ENCODE data around the gene ARHGEF12. TPM values are rescaled to one million over a fixed set of nuclear protein-coding genes. Genes with fewer than 3 reads are reported as not detected.

ARHGEF12 gene
- total RNA-seq, 1 experiment from 2014 or later, result 41.0 TPM

- intact Hi-C loops (cut with micrococcal nuclease), result loop anchor here (5.0 kb wide), 1 partner anchor 46 kb away; the partner anchor contains the start of gene ARHGEF12
- Histone ChIP-seq H2AFZ (ENCODE audit: low read length) (no peak overlapping the region), H3K9ac (ENCODE audit: low read length) (no peak overlapping the region), H3K4me2 (ENCODE audit: low read length) (no peak overlapping the region), H3K9me2 (replicated peaks; ENCODE audit: low read length) (no peaks in the 10 kb centered on the region), H3K4me3 (ENCODE audit: low read length) (no peak overlapping the region), H3K9me3 (ENCODE audit: low read length) (no peaks in the 10 kb centered on the region), H3K36me3 (ENCODE audit: low read depth, low read length) (no peaks in the 10 kb centered on the region), H3K79me2 (ENCODE audit: low read length) (peaks cover 98% of the 10 kb centered on the region), H4K20me1 (ENCODE audit: low read length) (0 out of 2 replicates have a peak, but pooled peaks cover 5% of the 10 kb centered on the region), H3F3A (ENCODE audit: low read length, unreplicated experiment) (no peaks in the 10 kb centered on the region), H3K4me1 (ENCODE audit: insufficient read depth, low read length) (peaks cover 35% of the 10 kb centered on the region), H3K27me3 (ENCODE audit: low read length) (no peaks in the 10 kb centered on the region), H3K27ac (ENCODE audit: low read length) (no peak overlapping the region)
- CTCF ChIA-PET, result no interaction called here
- ATAC-seq (no peak), DNase-seq (peak; percentile 30)
- TF ChIP-seq EZH2phosphoT487 (IDR thresholded peaks at IDR 0.05; ENCODE audit: borderline replicate concordance, low read length), result no peak
- no peak for TF ChIP-seq CTCF (conservative IDR thresholded peaks at IDR 0.05; ENCODE audit: low read depth, low read length)
- no peak for TF ChIP-seq EZH2 (IDR thresholded peaks at IDR 0.05; ENCODE audit: low read length, unreplicated experiment)
- BruUV-seq (replicated peaks), result no TSS peak
- POLR2A ChIA-PET (ENCODE audit: unreplicated experiment), result no interaction called here
Observed at GRCh38 chr11:120383518-120384155, 47.4 kb downstream of the ARHGEF12 start.

GRCh38 chr11:120384476-120384875 is 48.3 kb downstream of the ARHGEF12 start:
- H3K79me2 ChIP-seq (ENCODE audit: low read length), result peaks cover 100% of the 10 kb centered on the region
- H3K9me3 ChIP-seq (ENCODE audit: low read length), result no peaks in the 10 kb centered on the region
- no peak overlapping the region for H3K4me3 ChIP-seq (ENCODE audit: low read length)
- H3K36me3 ChIP-seq (ENCODE audit: low read depth, low read length), result no peaks in the 10 kb centered on the region
- no peaks in the 10 kb centered on the region for H3K9me2 ChIP-seq (replicated peaks; ENCODE audit: low read length)
- H3K4me1 ChIP-seq (ENCODE audit: insufficient read depth, low read length), result peaks cover 36% of the 10 kb centered on the region
- ChIA-PET POLR2A (ENCODE audit: unreplicated experiment) (no interaction called here), CTCF (no interaction called here)
- TF ChIP-seq CTCF (conservative IDR thresholded peaks at IDR 0.05; ENCODE audit: low read depth, low read length), result no peak
- no peaks in the 10 kb centered on the region for H3K27me3 ChIP-seq (ENCODE audit: low read length)
- DNase-seq (no peak), ATAC-seq (no peak)
- no peaks in the 10 kb centered on the region for H3F3A ChIP-seq (ENCODE audit: low read length, unreplicated experiment)
- H4K20me1 ChIP-seq (ENCODE audit: low read length), result 0 out of 2 replicates have a peak, but pooled peaks cover 5% of the 10 kb centered on the region
- H2AFZ ChIP-seq (ENCODE audit: low read length), result no peak overlapping the region
- no peak overlapping the region for H3K4me2 ChIP-seq (ENCODE audit: low read length)
- intact Hi-C loops (cut with micrococcal nuclease), result loop anchor here (5.0 kb wide), 1 partner anchor 47 kb away; the partner anchor contains the start of gene ARHGEF12
- no peak overlapping the region for H3K27ac ChIP-seq (ENCODE audit: low read length)
- H3K9ac ChIP-seq (ENCODE audit: low read length), result no peak overlapping the region
- BruUV-seq (replicated peaks), result no TSS peak

GRCh38 chr11:120385110-120385509 is 48.9 kb downstream of the ARHGEF12 start:
- Histone ChIP-seq H3K36me3 (ENCODE audit: low read depth, low read length) (no peaks in the 10 kb centered on the region), H3K27ac (ENCODE audit: low read length) (no peak overlapping the region), H3K9me3 (ENCODE audit: low read length) (no peaks in the 10 kb centered on the region), H3K79me2 (ENCODE audit: low read length) (peaks cover 100% of the 10 kb centered on the region), H3K4me2 (ENCODE audit: low read length) (no peak overlapping the region), H3K4me1 (ENCODE audit: insufficient read depth, low read length) (peaks cover 40% of the 10 kb centered on the region), H3F3A (ENCODE audit: low read length, unreplicated experiment) (no peaks in the 10 kb centered on the region), H3K9me2 (replicated peaks; ENCODE audit: low read length) (no peaks in the 10 kb centered on the region), H3K9ac (ENCODE audit: low read length) (no peak overlapping the region), H2AFZ (ENCODE audit: low read length) (no peak overlapping the region), H4K20me1 (ENCODE audit: low read length) (0 out of 2 replicates have a peak, but pooled peaks cover 5% of the 10 kb centered on the region), H3K27me3 (ENCODE audit: low read length) (no peaks in the 10 kb centered on the region), H3K4me3 (ENCODE audit: low read length) (no peak overlapping the region)
- TF ChIP-seq EZH2phosphoT487 (IDR thresholded peaks at IDR 0.05; ENCODE audit: borderline replicate concordance, low read length) (no peak), CTCF (conservative IDR thresholded peaks at IDR 0.05; ENCODE audit: low read depth, low read length) (no peak)
- ChIA-PET CTCF (no interaction called here), POLR2A (ENCODE audit: unreplicated experiment) (no interaction called here)
- DNase-seq (no peak), ATAC-seq (no peak)
- no TSS peak for BruUV-seq (replicated peaks)
- intact Hi-C loops (cut with micrococcal nuclease), result loop anchor here (5.0 kb wide), 1 partner anchor 47 kb away; no protein-coding TSS in a partner anchor
